Measurements from ENCODE around the gene ERC2.

GRCh38 chr3:55551644-55552043 is 916.6 kb downstream of the ERC2 start:
- TF ChIP-seq, protein P1, sequence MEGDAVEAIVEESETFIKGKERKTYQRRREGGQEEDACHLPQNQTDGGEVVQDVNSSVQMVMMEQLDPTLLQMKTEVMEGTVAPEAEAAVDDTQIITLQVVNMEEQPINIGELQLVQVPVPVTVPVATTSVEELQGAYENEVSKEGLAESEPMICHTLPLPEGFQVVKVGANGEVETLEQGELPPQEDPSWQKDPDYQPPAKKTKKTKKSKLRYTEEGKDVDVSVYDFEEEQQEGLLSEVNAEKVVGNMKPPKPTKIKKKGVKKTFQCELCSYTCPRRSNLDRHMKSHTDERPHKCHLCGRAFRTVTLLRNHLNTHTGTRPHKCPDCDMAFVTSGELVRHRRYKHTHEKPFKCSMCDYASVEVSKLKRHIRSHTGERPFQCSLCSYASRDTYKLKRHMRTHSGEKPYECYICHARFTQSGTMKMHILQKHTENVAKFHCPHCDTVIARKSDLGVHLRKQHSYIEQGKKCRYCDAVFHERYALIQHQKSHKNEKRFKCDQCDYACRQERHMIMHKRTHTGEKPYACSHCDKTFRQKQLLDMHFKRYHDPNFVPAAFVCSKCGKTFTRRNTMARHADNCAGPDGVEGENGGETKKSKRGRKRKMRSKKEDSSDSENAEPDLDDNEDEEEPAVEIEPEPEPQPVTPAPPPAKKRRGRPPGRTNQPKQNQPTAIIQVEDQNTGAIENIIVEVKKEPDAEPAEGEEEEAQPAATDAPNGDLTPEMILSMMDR (IDR thresholded peaks at IDR 0.05), result no peak
- TF ChIP-seq EP300 (IDR thresholded peaks at IDR 0.05) (no peak), POLR2A (IDR thresholded peaks at IDR 0.05) (no peak)
